ENCODE data around the gene EPB41L4A. TPM values are rescaled to one million over a fixed set of nuclear protein-coding genes. Genes with fewer than 3 reads are reported as not detected.

The EPB41L4A gene
- polyA plus RNA-seq, 1 donor from 2014 or later, result 7.4 TPM

DNA sequence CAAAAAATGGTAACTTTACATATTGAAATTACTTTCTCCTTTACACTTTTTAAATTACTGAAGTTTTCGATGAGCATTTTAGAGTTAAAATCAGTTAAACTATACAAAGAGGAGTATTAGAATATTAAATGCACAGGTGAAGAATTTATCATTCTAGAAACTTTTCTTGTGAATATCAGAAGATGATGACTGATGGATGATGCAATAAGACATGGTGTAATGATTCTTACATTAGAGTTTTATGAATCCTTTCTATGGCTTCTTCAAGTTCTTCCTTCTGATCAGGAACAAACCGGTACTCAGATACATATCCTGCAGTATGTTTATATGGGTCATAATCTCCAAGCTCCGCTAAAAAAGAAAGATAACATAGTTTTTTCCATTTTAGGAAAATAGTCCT, 154.4 kb downstream of the EPB41L4A start:
- Histone ChIP-seq H3K9ac (ENCODE audit: low read length) (no peak overlapping the region), H3F3A (ENCODE audit: insufficient read depth, low read length, poor library complexity, severe bottlenecking) (no peaks in the 10 kb centered on the region), H3K9me2 (ENCODE audit: insufficient read depth, low read length) (no peaks in the 10 kb centered on the region), H3K36me3 (ENCODE audit: insufficient read depth, low read length) (no peaks in the 10 kb centered on the region), H3K79me2 (replicated peaks; ENCODE audit: insufficient read depth, low read length) (no peaks in the 10 kb centered on the region), H3K27ac (ENCODE audit: low read length) (no peak overlapping the region), H4K20me1 (ENCODE audit: insufficient read depth) (no peaks in the 10 kb centered on the region), H3K9me3 (ENCODE audit: low read length) (no peaks in the 10 kb centered on the region), H2AFZ (ENCODE audit: low read depth, low read length) (no peak overlapping the region), H3K4me3 (ENCODE audit: low read length) (no peak overlapping the region), H3K27me3 (ENCODE audit: insufficient read depth, low read depth, low read length) (no peaks in the 10 kb centered on the region), H3K4me2 (ENCODE audit: low read length) (no peak overlapping the region)
- no peak for TF ChIP-seq MXI1 (conservative IDR thresholded peaks at IDR 0.05; ENCODE audit: poor library complexity, severe bottlenecking)

GRCh38 chr5:112264151-112264550, 154.9 kb downstream of the EPB41L4A start:
- Histone ChIP-seq H3F3A (ENCODE audit: insufficient read depth, low read length, poor library complexity, severe bottlenecking) (no peaks in the 10 kb centered on the region), H2AFZ (ENCODE audit: low read depth, low read length) (no peak overlapping the region), H4K20me1 (ENCODE audit: insufficient read depth) (no peaks in the 10 kb centered on the region), H3K9me2 (ENCODE audit: insufficient read depth, low read length) (no peaks in the 10 kb centered on the region), H3K4me3 (ENCODE audit: low read length) (no peak overlapping the region), H3K36me3 (ENCODE audit: insufficient read depth, low read length) (no peaks in the 10 kb centered on the region), H3K79me2 (replicated peaks; ENCODE audit: insufficient read depth, low read length) (no peaks in the 10 kb centered on the region), H3K9ac (ENCODE audit: low read length) (no peak overlapping the region), H3K4me2 (ENCODE audit: low read length) (no peak overlapping the region), H3K27ac (ENCODE audit: low read length) (no peak overlapping the region), H3K9me3 (ENCODE audit: low read length) (no peaks in the 10 kb centered on the region), H3K27me3 (ENCODE audit: insufficient read depth, low read depth, low read length) (no peaks in the 10 kb centered on the region)
- no peak for TF ChIP-seq CTCF (IDR thresholded peaks at IDR 0.05; ENCODE audit: poor library complexity, severe bottlenecking)
- no peak for TF ChIP-seq EP300 (conservative IDR thresholded peaks at IDR 0.05; ENCODE audit: poor library complexity, severe bottlenecking)
- no peak for TF ChIP-seq POLR2AphosphoS5 (IDR thresholded peaks at IDR 0.05)
- TF ChIP-seq SMC3 (conservative IDR thresholded peaks at IDR 0.05; ENCODE audit: poor library complexity), result no peak
- TF ChIP-seq TAF1 (IDR thresholded peaks at IDR 0.05; ENCODE audit: low read depth), result no peak
- TF ChIP-seq, protein P1, sequence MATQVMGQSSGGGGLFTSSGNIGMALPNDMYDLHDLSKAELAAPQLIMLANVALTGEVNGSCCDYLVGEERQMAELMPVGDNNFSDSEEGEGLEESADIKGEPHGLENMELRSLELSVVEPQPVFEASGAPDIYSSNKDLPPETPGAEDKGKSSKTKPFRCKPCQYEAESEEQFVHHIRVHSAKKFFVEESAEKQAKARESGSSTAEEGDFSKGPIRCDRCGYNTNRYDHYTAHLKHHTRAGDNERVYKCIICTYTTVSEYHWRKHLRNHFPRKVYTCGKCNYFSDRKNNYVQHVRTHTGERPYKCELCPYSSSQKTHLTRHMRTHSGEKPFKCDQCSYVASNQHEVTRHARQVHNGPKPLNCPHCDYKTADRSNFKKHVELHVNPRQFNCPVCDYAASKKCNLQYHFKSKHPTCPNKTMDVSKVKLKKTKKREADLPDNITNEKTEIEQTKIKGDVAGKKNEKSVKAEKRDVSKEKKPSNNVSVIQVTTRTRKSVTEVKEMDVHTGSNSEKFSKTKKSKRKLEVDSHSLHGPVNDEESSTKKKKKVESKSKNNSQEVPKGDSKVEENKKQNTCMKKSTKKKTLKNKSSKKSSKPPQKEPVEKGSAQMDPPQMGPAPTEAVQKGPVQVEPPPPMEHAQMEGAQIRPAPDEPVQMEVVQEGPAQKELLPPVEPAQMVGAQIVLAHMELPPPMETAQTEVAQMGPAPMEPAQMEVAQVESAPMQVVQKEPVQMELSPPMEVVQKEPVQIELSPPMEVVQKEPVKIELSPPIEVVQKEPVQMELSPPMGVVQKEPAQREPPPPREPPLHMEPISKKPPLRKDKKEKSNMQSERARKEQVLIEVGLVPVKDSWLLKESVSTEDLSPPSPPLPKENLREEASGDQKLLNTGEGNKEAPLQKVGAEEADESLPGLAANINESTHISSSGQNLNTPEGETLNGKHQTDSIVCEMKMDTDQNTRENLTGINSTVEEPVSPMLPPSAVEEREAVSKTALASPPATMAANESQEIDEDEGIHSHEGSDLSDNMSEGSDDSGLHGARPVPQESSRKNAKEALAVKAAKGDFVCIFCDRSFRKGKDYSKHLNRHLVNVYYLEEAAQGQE (IDR thresholded peaks at IDR 0.05; ENCODE audit: borderline replicate concordance), result no peak
- no peak for TF ChIP-seq MXI1 (conservative IDR thresholded peaks at IDR 0.05; ENCODE audit: poor library complexity, severe bottlenecking)
- TF ChIP-seq RAD21 (conservative IDR thresholded peaks at IDR 0.05), result no peak
- no peak for TF ChIP-seq EZH2 (IDR thresholded peaks at IDR 0.05; ENCODE audit: borderline replicate concordance, insufficient read depth, low read length, poor library complexity, severe bottlenecking)

- H4K20me1 ChIP-seq (ENCODE audit: insufficient read depth), result no peaks in the 10 kb centered on the region
- no peak overlapping the region for H3K4me3 ChIP-seq (ENCODE audit: low read length)
- no peak overlapping the region for H3K9ac ChIP-seq (ENCODE audit: low read length)
- no peaks in the 10 kb centered on the region for H3K36me3 ChIP-seq (ENCODE audit: insufficient read depth, low read length)
- no peaks in the 10 kb centered on the region for H3K79me2 ChIP-seq (replicated peaks; ENCODE audit: insufficient read depth, low read length)
- no peak overlapping the region for H2AFZ ChIP-seq (ENCODE audit: low read depth, low read length)
- H3K4me2 ChIP-seq (ENCODE audit: low read length), result no peak overlapping the region
- H3K9me3 ChIP-seq (ENCODE audit: low read length), result no peaks in the 10 kb centered on the region
- no peaks in the 10 kb centered on the region for H3K27me3 ChIP-seq (ENCODE audit: insufficient read depth, low read depth, low read length)
- TF ChIP-seq POLR2AphosphoS5 (IDR thresholded peaks at IDR 0.05) (no peak), SMC3 (conservative IDR thresholded peaks at IDR 0.05; ENCODE audit: poor library complexity) (no peak), CTCF (IDR thresholded peaks at IDR 0.05; ENCODE audit: poor library complexity, severe bottlenecking) (no peak), EP300 (conservative IDR thresholded peaks at IDR 0.05; ENCODE audit: poor library complexity, severe bottlenecking) (no peak), MXI1 (conservative IDR thresholded peaks at IDR 0.05; ENCODE audit: poor library complexity, severe bottlenecking) (no peak), EZH2 (IDR thresholded peaks at IDR 0.05; ENCODE audit: borderline replicate concordance, insufficient read depth, low read length, poor library complexity, severe bottlenecking) (no peak), RAD21 (conservative IDR thresholded peaks at IDR 0.05) (no peak), TAF1 (IDR thresholded peaks at IDR 0.05; ENCODE audit: low read depth) (no peak)
- TF ChIP-seq, protein P1 (IDR thresholded peaks at IDR 0.05; ENCODE audit: borderline replicate concordance), result no peak
- no peak overlapping the region for H3K27ac ChIP-seq (ENCODE audit: low read length)
- no peaks in the 10 kb centered on the region for H3F3A ChIP-seq (ENCODE audit: insufficient read depth, low read length, poor library complexity, severe bottlenecking)
- no peaks in the 10 kb centered on the region for H3K9me2 ChIP-seq (ENCODE audit: insufficient read depth, low read length)
Observed at GRCh38 chr5:112263469-112263868, 155.6 kb downstream of the EPB41L4A start.

Measured in neural cell (in vitro differentiated cells).